Measurements from ENCODE around the gene IBA57. TPM values are rescaled to one million over a fixed set of nuclear protein-coding genes. Genes with fewer than 3 reads are reported as not detected.

The IBA57 gene
- total RNA-seq (2014; rRNA removed; shearing (Covaris generic)): 7.4 and 8.5 TPM in 2 replicates

GRCh38 chr1:228165372-228166169 is at the start of gene IBA57:
Gene IBA57 (plus strand): TSS chr1:228165804. CDS start chr1:228165817, 13 bp downstream.
- DNase-seq (ENCODE audit: low spot score): peak; percentile 97

- no peak for DNase-seq (ENCODE audit: low spot score)
Observed at GRCh38 chr1:228117335-228117734, 48.3 kb upstream of the IBA57 start.

GRCh38 chr1:228118040-228118439 is 47.6 kb upstream of the IBA57 start:
- no peak for DNase-seq (ENCODE audit: low spot score)

GRCh38 chr1:228120351-228120750 is 45.3 kb upstream of the IBA57 start:
- DNase-seq (ENCODE audit: low spot score): no peak

GRCh38 chr1:228120857-228121489 is 44.6 kb upstream of the IBA57 start:
- DNase-seq (ENCODE audit: low spot score): no peak

- DNase-seq (ENCODE audit: low spot score): no peak
Observed at GRCh38 chr1:228122921-228123441, 42.6 kb upstream of the IBA57 start.

- DNase-seq (ENCODE audit: low spot score): no peak
Observed at GRCh38 chr1:228123505-228123904, 42.1 kb upstream of the IBA57 start.

GRCh38 chr1:228125185-228125584 is 40.4 kb upstream of the IBA57 start:
- no peak for DNase-seq (ENCODE audit: low spot score)

- no peak for DNase-seq (ENCODE audit: low spot score)
Observed at GRCh38 chr1:228131766-228132165, 33.8 kb upstream of the IBA57 start.

- DNase-seq (ENCODE audit: low spot score): no peak
Observed at GRCh38 chr1:228134591-228134990, 31.0 kb upstream of the IBA57 start.

GRCh38 chr1:228136901-228137300 is 28.7 kb upstream of the IBA57 start:
- no peak for DNase-seq (ENCODE audit: low spot score)

GRCh38 chr1:228139406-228139930 is 26.1 kb upstream of the IBA57 start:
- no peak for DNase-seq (ENCODE audit: low spot score)

- DNase-seq (ENCODE audit: low spot score): peak; percentile 100
Observed at GRCh38 chr1:228139931-228140723, 25.5 kb upstream of the IBA57 start, which contains the start of gene GUK1. Gene GUK1 (plus strand): TSS chr1:228140279. CDS start chr1:228140303, 24 bp downstream.

- no peak for DNase-seq (ENCODE audit: low spot score)
Observed at GRCh38 chr1:228140724-228141225, 24.8 kb upstream of the IBA57 start.

GRCh38 chr1:228141226-228142044 is 24.2 kb upstream of the IBA57 start:
- DNase-seq (ENCODE audit: low spot score): peak; percentile 90

GRCh38 chr1:228142155-228142691 is 23.4 kb upstream of the IBA57 start:
- DNase-seq (ENCODE audit: low spot score): no peak

GRCh38 chr1:228142701-228143136 is 22.9 kb upstream of the IBA57 start:
- DNase-seq (ENCODE audit: low spot score): no peak

- no peak for DNase-seq (ENCODE audit: low spot score)
Observed at GRCh38 chr1:228143480-228144192, 22.0 kb upstream of the IBA57 start.

GRCh38 chr1:228144193-228144992 is 21.2 kb upstream of the IBA57 start:
- no peak for DNase-seq (ENCODE audit: low spot score)

All from A172 (cell line).